Gastrocnemius medialis (tissue), 4 donors: Measurements from ENCODE around the gene SPACA9. TPM values are rescaled to one million over a fixed set of nuclear protein-coding genes. Genes with fewer than 3 reads are reported as not detected.

Source experiments
- ATAC-seq, 2 donors: fragments of 150-250 bp; one replicate each; pipeline ENCODE4 v1.9.1; 2016
- DNase-seq, 2 donors: peaks; one replicate each; pipeline ENCODE4 v3.0.0-alpha.2; 2019
- H3K27ac ChIP-seq, 4 donors: fragments of 200-600 bp; sonication (generic); 1 replicate in 1 of 4; 2 replicates in 3 of 4; pipeline ENCODE4 v1.5.1; 2016 to 2018; ENCODE audit warnings: mild to moderate bottlenecking in 2 of 4, moderate library complexity in 1 of 4
- H3K27me3 ChIP-seq, 3 donors: fragments of 200-600 bp; sonication (generic) in 2 of 3; 1 replicate in 1 of 3; 2 replicates in 2 of 3; pipeline versions ENCODE4 v1.5.1 to v1.6.0; 2016 to 2019; ENCODE audit warnings: mild to moderate bottlenecking in 1 of 3, moderate library complexity in 1 of 3
- H3K36me3 ChIP-seq, 2 donors: fragments of 200-600 bp; sonication (generic) in 1 of 2; one replicate each; pipeline ENCODE4 v1.5.1; 2017 to 2018
- H3K4me1 ChIP-seq, 2 donors: fragments of 200-600 bp; sonication (generic) in 1 of 2; one replicate each; pipeline ENCODE4 v1.5.1; 2016 to 2017; ENCODE audit warnings: mild to moderate bottlenecking in 2 of 2
- H3K4me3 ChIP-seq, 4 donors: fragments of 200-600 bp; sonication (generic) in 3 of 4; 1 replicate in 1 of 4; 2 replicates in 3 of 4; pipeline ENCODE4 v1.5.1; 2016 to 2019; ENCODE audit warnings: mild to moderate bottlenecking in 2 of 4
- H3K9me3 ChIP-seq, 3 donors: fragments of 200-600 bp; sonication (generic) in 2 of 3; 1 replicate in 1 of 3; 2 replicates in 2 of 3; pipeline ENCODE4 v1.5.1; 2016 to 2019
- POLR2A ChIP-seq, 2 donors: fragments of 450-650 bp; IDR thresholded peaks; one replicate each; pipeline ENCODE4 v1.6.1; 2017; ENCODE audit warnings: antibody characterized with exemption in 2 of 2, mild to moderate bottlenecking in 2 of 2, moderate library complexity in 2 of 2
- in situ Hi-C, 4 donors: fragments of 200-750 bp; cut with MboI; loops; one replicate each; pipeline versions ENCODE4 v1.15.0 to v1.8.0; 2017; ENCODE audit warnings: low sequenced_read_pairs in 4 of 4
- intact Hi-C: fragments of 100-400 bp; cut with DNase I; formaldehyde crosslinking; loops from one replicate; pipeline ENCODE4 v1.15.1; 2023; ENCODE audit warnings: low total_unique reads
- total RNA-seq, 4 donors: library from RNA; depleted of rRNA; stranded (reverse); fragments of >200 nt; gene quantifications; one replicate each; pipeline versions ENCODE4 v1.1.0 to v1.2.3, GENCODE V29; 2016
- TF ChIP-seq, protein P1 (sequence below), 5 experiments: fragments of 450-650 bp in 3 of 5; fragments of 200-600 bp in 2 of 5; sonication (generic) in 2 of 5; IDR thresholded peaks in 4 of 5; conservative IDR thresholded peaks in 1 of 5; 1 replicate in 4 of 5; 2 replicates in 1 of 5; pipeline ENCODE4 v1.5.1; 2016 to 2019; ENCODE audit warnings: antibody characterized with exemption in 5 of 5, mild to moderate bottlenecking in 3 of 5, moderate library complexity in 3 of 5

SPACA9 gene
- total RNA-seq, 4 donors from 2014 or later: 0.24 to 2.5 (median 1.0) TPM

DNA sequence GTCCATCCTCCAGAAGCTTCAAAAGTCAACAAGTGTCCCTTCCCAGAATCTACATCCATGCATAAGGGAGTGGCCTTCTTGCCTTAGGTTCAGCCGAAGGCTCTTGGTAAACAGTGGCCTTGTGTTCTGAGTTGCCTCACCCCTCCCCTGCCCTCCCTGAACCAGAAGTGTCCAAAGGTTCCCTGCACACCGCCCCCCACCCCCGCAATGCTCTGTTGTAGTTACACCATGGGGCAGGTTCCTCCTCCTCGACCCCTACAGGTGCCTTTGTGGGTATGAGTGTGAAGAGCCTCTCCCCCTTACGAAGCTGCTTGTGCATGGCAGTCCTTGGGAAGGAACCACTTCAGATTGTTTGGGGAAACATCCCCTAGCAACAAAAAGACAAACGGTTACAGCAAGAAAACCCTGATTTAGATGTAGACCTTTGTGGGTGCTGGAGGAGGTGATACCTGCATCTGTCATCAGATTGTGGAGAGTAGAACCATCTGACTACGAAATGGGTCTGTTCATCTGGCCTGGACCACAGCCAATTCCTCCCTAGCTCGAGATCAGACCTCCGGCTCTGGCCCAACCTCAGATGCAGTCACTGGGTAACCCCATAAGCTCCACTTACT, 7.1 kb downstream of the SPACA9 start:
- Histone ChIP-seq H3K36me3 (no peaks in the 10 kb centered on the region), H3K27ac (no peak overlapping the region), H3K27me3 (no peaks in the 10 kb centered on the region), H3K9me3 (no peaks in the 10 kb centered on the region), H3K4me3 (no peak overlapping the region), H3K4me1 (no peaks in the 10 kb centered on the region)
- ATAC-seq (no peak), DNase-seq (no peak)
- intact Hi-C loops: no loop called here
- in situ Hi-C loops: no loop called here
- TF ChIP-seq POLR2A (IDR thresholded peaks at IDR 0.05): no peak
- TF ChIP-seq, protein P1, sequence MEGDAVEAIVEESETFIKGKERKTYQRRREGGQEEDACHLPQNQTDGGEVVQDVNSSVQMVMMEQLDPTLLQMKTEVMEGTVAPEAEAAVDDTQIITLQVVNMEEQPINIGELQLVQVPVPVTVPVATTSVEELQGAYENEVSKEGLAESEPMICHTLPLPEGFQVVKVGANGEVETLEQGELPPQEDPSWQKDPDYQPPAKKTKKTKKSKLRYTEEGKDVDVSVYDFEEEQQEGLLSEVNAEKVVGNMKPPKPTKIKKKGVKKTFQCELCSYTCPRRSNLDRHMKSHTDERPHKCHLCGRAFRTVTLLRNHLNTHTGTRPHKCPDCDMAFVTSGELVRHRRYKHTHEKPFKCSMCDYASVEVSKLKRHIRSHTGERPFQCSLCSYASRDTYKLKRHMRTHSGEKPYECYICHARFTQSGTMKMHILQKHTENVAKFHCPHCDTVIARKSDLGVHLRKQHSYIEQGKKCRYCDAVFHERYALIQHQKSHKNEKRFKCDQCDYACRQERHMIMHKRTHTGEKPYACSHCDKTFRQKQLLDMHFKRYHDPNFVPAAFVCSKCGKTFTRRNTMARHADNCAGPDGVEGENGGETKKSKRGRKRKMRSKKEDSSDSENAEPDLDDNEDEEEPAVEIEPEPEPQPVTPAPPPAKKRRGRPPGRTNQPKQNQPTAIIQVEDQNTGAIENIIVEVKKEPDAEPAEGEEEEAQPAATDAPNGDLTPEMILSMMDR (IDR thresholded peaks at IDR 0.05 in 4 of 5, conservative IDR thresholded peaks at IDR 0.05 in 1 of 5): no peak

DNA sequence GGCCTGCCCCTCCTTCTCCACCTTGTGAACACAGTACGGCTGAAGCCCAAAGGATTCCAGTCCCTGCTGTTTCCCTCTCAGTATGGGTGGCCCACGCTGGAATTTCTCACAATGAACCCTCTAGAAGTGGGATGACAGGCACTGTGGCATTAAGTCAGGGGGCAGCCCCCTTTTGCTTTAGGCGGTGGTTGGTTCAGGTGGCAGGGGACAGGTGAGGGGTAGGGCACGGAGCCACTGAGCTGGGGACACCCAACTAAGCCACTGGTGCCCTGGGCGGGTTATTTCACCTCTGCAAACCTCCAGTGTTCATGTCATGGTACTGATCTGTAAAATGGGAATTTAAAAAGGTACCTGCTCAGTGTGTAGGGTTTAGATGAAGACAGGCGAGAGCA, 7.6 kb downstream of the SPACA9 start:
- ATAC-seq (no peak), DNase-seq (no peak)
- in situ Hi-C loops (no loop called here), intact Hi-C loops (no loop called here)
- no peaks in the 10 kb centered on the region for H3K36me3 ChIP-seq
- no peak overlapping the region for H3K27ac ChIP-seq
- H3K9me3 ChIP-seq: no peaks in the 10 kb centered on the region
- H3K4me3 ChIP-seq: no peak overlapping the region
- TF ChIP-seq, protein P1 (IDR thresholded peaks at IDR 0.05 in 4 of 5, conservative IDR thresholded peaks at IDR 0.05 in 1 of 5): no peak
- no peak for TF ChIP-seq POLR2A (IDR thresholded peaks at IDR 0.05)
- H3K4me1 ChIP-seq: no peaks in the 10 kb centered on the region
- H3K27me3 ChIP-seq: no peaks in the 10 kb centered on the region

DNA sequence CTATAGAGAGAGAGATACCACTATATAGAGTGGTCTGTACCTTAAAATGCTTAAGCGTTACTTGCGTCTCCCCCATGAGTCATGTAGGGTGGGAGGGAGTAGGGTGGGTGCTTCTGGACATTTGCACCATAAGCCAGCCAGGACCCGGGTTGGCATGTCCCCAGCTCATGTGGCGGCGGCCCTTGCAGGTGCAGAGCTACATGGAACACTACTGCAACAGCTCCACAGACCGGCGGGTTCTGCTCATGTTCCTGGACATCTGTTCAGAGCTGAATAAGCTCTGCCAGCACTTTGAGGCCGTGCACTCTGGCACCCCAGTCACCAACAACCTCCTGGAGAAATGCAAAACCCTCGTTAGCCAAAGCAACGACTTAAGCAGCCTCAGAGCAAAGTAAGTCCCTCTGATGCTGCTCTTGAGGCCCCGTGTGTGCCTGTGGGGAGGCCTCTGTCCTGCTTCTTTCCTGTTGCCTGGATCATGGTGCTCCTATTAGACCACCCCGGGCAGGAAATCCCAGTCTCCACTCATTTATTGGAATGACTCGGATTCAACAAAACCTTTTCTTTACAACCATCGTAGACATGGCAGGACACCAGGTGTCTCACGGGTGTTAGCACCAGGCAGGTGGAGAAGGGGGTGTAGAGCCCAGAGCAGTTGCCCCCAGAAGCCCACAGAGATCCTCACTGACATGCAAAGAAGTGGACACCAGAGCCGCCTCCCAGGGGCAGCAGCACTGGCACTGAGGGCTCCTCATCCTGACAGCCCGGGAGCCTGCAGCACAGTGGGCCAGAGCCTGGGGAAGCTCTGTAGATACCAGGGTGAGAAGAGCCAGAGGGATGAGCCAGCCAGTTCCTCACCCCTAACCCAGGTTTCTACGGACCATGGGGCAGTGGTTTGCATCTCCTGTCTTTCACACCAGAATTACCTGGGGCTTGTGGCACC, 8.8 kb downstream of the SPACA9 start:
- in situ Hi-C loops: no loop called here
- ATAC-seq: no peak
- Histone ChIP-seq H3K4me3 (no peak overlapping the region), H3K27me3 (no peaks in the 10 kb centered on the region), H3K27ac (no peak overlapping the region), H3K9me3 (no peaks in the 10 kb centered on the region), H3K4me1 (no peaks in the 10 kb centered on the region), H3K36me3 (no peaks in the 10 kb centered on the region)
- no peak for TF ChIP-seq POLR2A (IDR thresholded peaks at IDR 0.05)
- TF ChIP-seq, protein P1 (IDR thresholded peaks at IDR 0.05 in 4 of 5, conservative IDR thresholded peaks at IDR 0.05 in 1 of 5): no peak
- no peak for DNase-seq
- intact Hi-C loops: no loop called here

DNA sequence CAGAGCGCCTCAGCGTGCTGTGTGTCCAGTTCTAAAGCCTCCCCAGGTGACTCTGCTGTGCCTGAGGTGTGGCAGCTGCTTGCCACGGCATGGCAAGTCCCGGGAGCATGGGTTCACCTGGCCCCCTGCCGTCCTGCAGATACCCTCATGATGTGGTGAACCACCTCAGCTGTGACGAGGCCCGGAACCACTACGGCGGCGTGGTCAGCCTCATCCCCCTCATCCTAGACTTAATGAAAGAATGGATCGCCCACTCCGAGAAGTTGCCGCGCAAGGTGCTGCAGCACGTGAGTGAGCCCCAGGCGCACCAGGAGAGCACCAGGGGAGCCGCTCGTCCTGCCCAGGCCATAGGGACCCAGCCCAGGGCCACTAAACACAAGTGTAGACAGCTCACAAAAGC, 9.5 kb downstream of the SPACA9 start:
- no peak overlapping the region for H3K4me3 ChIP-seq
- no peaks in the 10 kb centered on the region for H3K4me1 ChIP-seq
- peaks cover 0 to 4% of the 10 kb centered on the region in 2 donors for H3K36me3 ChIP-seq
- ATAC-seq: no peak
- DNase-seq: no peak
- H3K9me3 ChIP-seq: no peaks in the 10 kb centered on the region
- TF ChIP-seq, protein P1 (IDR thresholded peaks at IDR 0.05 in 4 of 5, conservative IDR thresholded peaks at IDR 0.05 in 1 of 5): no peak
- TF ChIP-seq POLR2A (IDR thresholded peaks at IDR 0.05): no peak
- H3K27me3 ChIP-seq: no peaks in the 10 kb centered on the region
- in situ Hi-C loops: no loop called here
- intact Hi-C loops: no loop called here
- no peak overlapping the region for H3K27ac ChIP-seq
